Caki2 (cell line): ENCODE data around the gene LYPD5. TPM values are rescaled to one million over a fixed set of nuclear protein-coding genes. Genes with fewer than 3 reads are reported as not detected.
"Not testable (repeated sequence)": the region's sequence is repeated elsewhere in the genome, so short reads cannot be mapped to it uniquely, and the experiment has no call there.

ENCODE experiments used
- DNase-seq: peaks from one replicate; pipeline ENCODE4 v3.0.0-alpha.2; 2015; ENCODE audit warnings: low read depth
- in situ Hi-C: cut with HindIII; loops from 2 replicates; pipeline ENCODE4 v1.10.0; 2016; ENCODE audit warnings: low sequenced_read_pairs, low pct_unique_long_range_greater_than_20kb, mixed read lengths
- total RNA-seq: library from RNA; depleted of rRNA; stranded (reverse); fragments of >200 nt; shearing (Covaris generic); gene quantifications from 2 replicates; pipeline ENCODE4 v1.2.3, GENCODE V29; 2014; ENCODE audit warnings: low replicate concordance

LYPD5 gene
- total RNA-seq, 1 experiment from 2014 or later, result 9.5 TPM

- peak; percentile 45 for DNase-seq
- in situ Hi-C loops, result no loop called here
These were observed 7.8 kb upstream of the LYPD5 start for GRCh38 chr19:43809762-43810696.

GRCh38 chr19:43807651-43808050 is 5.4 kb upstream of the LYPD5 start:
- in situ Hi-C loops, result no loop called here
- DNase-seq, result no peak

GRCh38 chr19:43806848-43807247 is 4.6 kb upstream of the LYPD5 start:
- in situ Hi-C loops, result no loop called here
- DNase-seq, result no peak

- in situ Hi-C loops, DNase-seq: not testable (repeated sequence)
These were observed 4.2 kb upstream of the LYPD5 start for GRCh38 chr19:43806401-43806800.

- DNase-seq, result no peak
- in situ Hi-C loops, result no loop called here
These were observed 2.2 kb upstream of the LYPD5 start for GRCh38 chr19:43804432-43804831.

- no peak for DNase-seq
- in situ Hi-C loops, result no loop called here
These were observed 2.6 kb downstream of the LYPD5 start for GRCh38 chr19:43799502-43800142.

GRCh38 chr19:43798546-43799409 is 3.5 kb downstream of the LYPD5 start:
- DNase-seq, result peak; percentile 88
- in situ Hi-C loops, result no loop called here

GRCh38 chr19:43798026-43798545 is 4.2 kb downstream of the LYPD5 start:
- in situ Hi-C loops, result no loop called here
- DNase-seq, result no peak

- in situ Hi-C loops, result no loop called here
- no peak for DNase-seq
These were observed 4.7 kb downstream of the LYPD5 start for GRCh38 chr19:43797556-43797955.

GRCh38 chr19:43797118-43797517 is 5.1 kb downstream of the LYPD5 start:
- in situ Hi-C loops, result no loop called here
- DNase-seq, result no peak

- no peak for DNase-seq
- in situ Hi-C loops, result no loop called here
These were observed 11.7 kb downstream of the LYPD5 start for GRCh38 chr19:43790587-43790986.

- in situ Hi-C loops, result no loop called here
- peak; percentile 38 for DNase-seq
These were observed 13.2 kb downstream of the LYPD5 start for GRCh38 chr19:43789029-43789428.

- in situ Hi-C loops, result no loop called here
These were observed 15.6 kb downstream of the LYPD5 start for GRCh38 chr19:43786665-43787064.

GRCh38 chr19:43784981-43785808 is 17.1 kb downstream of the LYPD5 start:
- peak; percentile 84 for DNase-seq
- in situ Hi-C loops, result no loop called here

More at GRCh38 chr19:43786665-43787064, 15.6 kb downstream of the LYPD5 start:
- DNase-seq, result no peak

GRCh38 chr19:43784241-43784980 is 17.8 kb downstream of the LYPD5 start:
- in situ Hi-C loops, result no loop called here

GRCh38 chr19:43783636-43784035 is 18.6 kb downstream of the LYPD5 start:
- in situ Hi-C loops, result no loop called here

More at GRCh38 chr19:43784241-43784980, 17.8 kb downstream of the LYPD5 start:
- peak; percentile 88 for DNase-seq

GRCh38 chr19:43782689-43783231 is 19.5 kb downstream of the LYPD5 start:
- DNase-seq, result no peak
- in situ Hi-C loops, result no loop called here

More at GRCh38 chr19:43783636-43784035, 18.6 kb downstream of the LYPD5 start:
- no peak for DNase-seq
